Right lobe of liver (tissue), 6 donors: ENCODE measurements around the gene CPT1A. TPM values are rescaled to one million over a fixed set of nuclear protein-coding genes. Genes with fewer than 3 reads are reported as not detected.

ENCODE experiments used
- ATAC-seq, 4 donors: fragments of 200-7000 bp; cut with Tn5 transposase; one replicate each; pipeline ENCODE4 v1.9.1; 2020; ENCODE audit warnings: mild to moderate bottlenecking in 4 of 4, moderate library complexity in 4 of 4
- DNase-seq, 3 donors: peaks; one replicate each; pipeline ENCODE4 v3.0.0-alpha.2; 2020
- H3K27ac ChIP-seq, 3 donors: fragments of 200-600 bp; one replicate each; pipeline ENCODE4 v1.8.0; 2022
- H3K27me3 ChIP-seq, 2 donors: fragments of 200-600 bp; one replicate each; pipeline ENCODE4 v1.8.0; 2022
- H3K36me3 ChIP-seq, 4 donors: fragments of 200-600 bp; sonication (generic) in 1 of 4; one replicate each; pipeline versions ENCODE4 v1.5.1 to v1.8.0; 2017 to 2022; ENCODE audit warnings: control low read depth in 1 of 4
- H3K4me1 ChIP-seq, 4 donors: fragments of 200-600 bp; sonication (generic) in 1 of 4; one replicate each; pipeline versions ENCODE4 v1.5.1 to v1.8.0; 2017 to 2022; ENCODE audit warnings: control low read depth in 1 of 4
- H3K4me3 ChIP-seq, 3 donors: fragments of 200-600 bp; one replicate each; pipeline ENCODE4 v1.8.0; 2022
- H3K9me3 ChIP-seq, 4 donors: fragments of 200-600 bp; sonication (generic) in 1 of 4; one replicate each; pipeline versions ENCODE4 v1.5.1 to v1.8.0; 2017 to 2022; ENCODE audit warnings: control low read depth in 1 of 4
- POLR2A ChIP-seq: fragments of 450-650 bp; IDR thresholded peaks from one replicate; pipeline ENCODE4 v1.6.1; 2017; ENCODE audit warnings: antibody characterized with exemption, mild to moderate bottlenecking
- WGBS: methylation state at CpG from one replicate; pipeline ENCODE4 v1.1.6; 2018; ENCODE audit warnings: low coverage, low lambda C conversion rate; ENCODE audit not compliant: insufficient coverage; ENCODE audit errors: missing lambda C conversion rate; 5-methylcytosine and 5-hydroxymethylcytosine counted together
- intact Hi-C, 2 donors: fragments of 100-400 bp; cut with DNase I; formaldehyde crosslinking; loops; one replicate each; pipeline versions ENCODE4 v1.11.2 to v1.14.1; 2022
- total RNA-seq, 6 experiments: library from RNA; depleted of rRNA in 2 of 6; stranded (reverse); fragments of >200 nt in 2 of 6; fragmentation: NEBNext Ultra II Directional in 3 of 6; extraction: Animal tissue kit (Norgen Biotek cat#: 25700) in 3 of 6; gene quantifications; one replicate each; pipeline versions ENCODE4 v1.1.0 to v1.2.4, GENCODE V29; 2016 to 2023
- TF ChIP-seq, protein P1 (sequence below), 4 donors: fragments of 200-600 bp in 3 of 4; fragments of 450-650 bp in 1 of 4; IDR thresholded peaks; one replicate each; pipeline versions ENCODE4 v1.5.1 to v1.8.0; 2016 to 2022; ENCODE audit warnings: antibody characterized with exemption in 4 of 4, mild to moderate bottlenecking in 2 of 4
- donor health status: DM: no; HTN: yes; CAD: no.
- donor health status: DM: no; HTN: no; CAD: no.
- donor health status: DM: no; HTN: no; CAD: no.
- donor health status: DM: no; HTN: yes; CAD: no.
- donor health status: DM: no; HTN: yes; CAD: no.

Gene CPT1A
- total RNA-seq, 6 experiments from 2014 or later, result 30.5 to 152 (median 90.8) TPM

DNA sequence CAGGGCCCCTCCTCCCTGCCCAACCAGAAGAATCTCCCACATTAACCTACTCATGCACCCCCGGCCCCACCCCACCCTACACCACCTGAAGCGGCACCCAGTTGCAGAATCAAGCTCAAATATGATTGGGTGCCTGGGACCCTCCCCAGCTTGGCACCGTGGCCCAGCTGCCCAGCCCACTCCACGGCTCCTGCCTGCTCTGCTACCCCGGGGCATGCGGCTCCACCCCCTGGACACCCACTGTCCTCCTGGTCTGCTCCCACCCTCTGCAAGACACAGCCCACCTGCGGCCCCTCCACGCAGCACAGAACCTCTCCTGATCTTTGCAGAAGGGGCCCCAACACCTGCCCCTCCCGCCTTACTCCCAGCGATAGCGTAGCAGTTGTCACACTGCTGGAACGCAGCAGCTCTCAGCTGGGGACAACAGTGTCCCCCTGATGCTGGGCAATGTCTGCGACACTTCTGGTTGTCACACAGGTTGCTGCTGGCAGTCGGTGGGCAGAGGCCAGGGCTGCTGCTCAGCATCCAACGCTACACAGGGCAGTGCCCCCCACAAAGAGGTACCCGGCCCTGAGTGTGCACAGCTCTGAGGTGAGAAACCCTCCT lies 58.4 kb downstream of the CPT1A start:
- Histone ChIP-seq H3K4me1 (no peaks in the 10 kb centered on the region), H3K27me3 (no peaks in the 10 kb centered on the region), H3K27ac (no peak overlapping the region), H3K9me3 (no peaks in the 10 kb centered on the region), H3K4me3 (no peak overlapping the region), H3K36me3 (peaks cover 0 to 83% (median 43%) of the 10 kb centered on the region in 4 donors)
- ATAC-seq, result peak in 1 of 4 donors; percentile 28
- DNase-seq, result no peak
- 97% methylated on average over 6 of the region's 16 CpGs for WGBS
- intact Hi-C loops, result no loop called here
- TF ChIP-seq, protein P1, sequence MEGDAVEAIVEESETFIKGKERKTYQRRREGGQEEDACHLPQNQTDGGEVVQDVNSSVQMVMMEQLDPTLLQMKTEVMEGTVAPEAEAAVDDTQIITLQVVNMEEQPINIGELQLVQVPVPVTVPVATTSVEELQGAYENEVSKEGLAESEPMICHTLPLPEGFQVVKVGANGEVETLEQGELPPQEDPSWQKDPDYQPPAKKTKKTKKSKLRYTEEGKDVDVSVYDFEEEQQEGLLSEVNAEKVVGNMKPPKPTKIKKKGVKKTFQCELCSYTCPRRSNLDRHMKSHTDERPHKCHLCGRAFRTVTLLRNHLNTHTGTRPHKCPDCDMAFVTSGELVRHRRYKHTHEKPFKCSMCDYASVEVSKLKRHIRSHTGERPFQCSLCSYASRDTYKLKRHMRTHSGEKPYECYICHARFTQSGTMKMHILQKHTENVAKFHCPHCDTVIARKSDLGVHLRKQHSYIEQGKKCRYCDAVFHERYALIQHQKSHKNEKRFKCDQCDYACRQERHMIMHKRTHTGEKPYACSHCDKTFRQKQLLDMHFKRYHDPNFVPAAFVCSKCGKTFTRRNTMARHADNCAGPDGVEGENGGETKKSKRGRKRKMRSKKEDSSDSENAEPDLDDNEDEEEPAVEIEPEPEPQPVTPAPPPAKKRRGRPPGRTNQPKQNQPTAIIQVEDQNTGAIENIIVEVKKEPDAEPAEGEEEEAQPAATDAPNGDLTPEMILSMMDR (IDR thresholded peaks at IDR 0.05), result no peak
- no peak for TF ChIP-seq POLR2A

DNA sequence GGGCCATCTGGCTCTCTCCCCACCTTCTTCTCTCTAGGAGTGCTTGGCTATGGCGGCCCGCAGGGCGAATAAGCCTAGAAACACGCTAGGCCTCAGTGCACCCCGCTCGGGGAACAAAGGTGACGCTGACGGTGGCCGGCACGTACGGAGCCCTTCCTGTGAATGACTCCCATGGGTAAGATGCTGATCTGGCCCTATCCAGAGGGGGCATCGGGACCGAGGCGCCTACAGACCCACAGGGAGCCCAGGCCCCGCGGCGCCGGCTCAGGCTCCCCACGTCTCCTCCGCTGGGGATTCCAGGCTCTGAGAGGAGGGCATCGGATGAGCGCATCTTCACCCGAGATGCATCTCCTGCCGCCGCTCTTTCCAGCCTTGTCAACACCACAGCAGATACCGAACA lies 59.0 kb downstream of the CPT1A start:
- H3K9me3 ChIP-seq, result no peaks in the 10 kb centered on the region
- no peak overlapping the region for H3K4me3 ChIP-seq
- no peaks in the 10 kb centered on the region for H3K27me3 ChIP-seq
- H3K4me1 ChIP-seq, result no peaks in the 10 kb centered on the region
- H3K27ac ChIP-seq, result no peak overlapping the region
- WGBS, result no CpG with 5 or more reads among the region's 26 CpGs
- DNase-seq (no peak), ATAC-seq (no peak)
- intact Hi-C loops, result no loop called here
- H3K36me3 ChIP-seq, result peaks cover 0 to 83% (median 47%) of the 10 kb centered on the region in 4 donors
- TF ChIP-seq, protein P1 (IDR thresholded peaks at IDR 0.05), result no peak
- TF ChIP-seq POLR2A, result no peak

DNA sequence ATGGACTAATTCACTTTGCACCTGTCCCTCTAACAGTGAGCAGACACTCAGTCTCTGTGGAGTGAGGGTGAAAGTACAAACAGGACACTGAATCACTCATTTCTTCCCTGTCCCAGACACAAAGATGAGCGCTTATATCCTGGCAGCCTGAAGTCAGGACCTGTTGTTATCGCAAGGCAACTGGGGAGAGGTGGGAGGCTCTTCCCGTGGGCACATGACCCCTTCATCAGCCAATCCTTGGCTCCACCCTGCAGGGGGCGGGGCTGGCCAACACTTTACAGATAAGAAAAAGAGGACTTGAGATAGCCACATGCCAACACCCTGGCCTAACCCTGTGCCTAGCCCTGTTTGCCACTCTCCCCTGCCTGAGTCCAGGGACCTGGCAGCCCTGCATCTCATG lies 60.9 kb downstream of the CPT1A start:
- Histone ChIP-seq H3K9me3 (no peaks in the 10 kb centered on the region), H3K36me3 (peaks cover 0 to 86% (median 52%) of the 10 kb centered on the region in 4 donors), H3K27me3 (no peaks in the 10 kb centered on the region), H3K4me1 (no peaks in the 10 kb centered on the region), H3K27ac (no peak overlapping the region), H3K4me3 (no peak overlapping the region)
- intact Hi-C loops, result no loop called here
- no peak for TF ChIP-seq POLR2A
- WGBS, result 90% methylated on average over 2 of the region's 4 CpGs
- peak; percentile 46 to 71 (median 66) for ATAC-seq
- DNase-seq, result no peak

DNA sequence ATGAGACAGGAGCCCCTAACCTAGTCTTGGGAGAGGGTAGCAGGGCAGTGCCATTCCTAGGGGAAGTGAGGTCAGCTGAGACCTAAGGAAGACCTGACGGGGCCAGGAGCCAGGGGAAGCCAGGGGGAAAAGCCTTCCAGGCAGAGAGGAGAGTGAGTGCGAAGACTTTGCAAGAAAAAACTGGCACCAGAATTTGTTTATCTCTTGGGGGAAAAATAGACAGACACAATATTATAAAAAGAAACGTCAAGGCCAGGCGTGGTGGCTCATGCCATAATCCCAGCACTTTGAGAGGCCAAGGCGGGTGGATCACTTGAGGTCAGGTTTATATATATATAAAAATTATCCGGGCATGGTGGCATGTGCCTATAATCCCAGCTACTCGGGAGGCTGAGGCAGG lies 63.5 kb downstream of the CPT1A start:
- Histone ChIP-seq H3K4me3 (no peak overlapping the region), H3K27ac (no peak overlapping the region), H3K9me3 (no peaks in the 10 kb centered on the region), H3K27me3 (no peaks in the 10 kb centered on the region), H3K4me1 (no peaks in the 10 kb centered on the region), H3K36me3 (peaks cover 7 to 90% (median 62%) of the 10 kb centered on the region in 4 donors)
- no peak for DNase-seq
- TF ChIP-seq, protein P1 (IDR thresholded peaks at IDR 0.05), result no peak
- TF ChIP-seq POLR2A, result no peak
- ATAC-seq, result no peak
- WGBS, result 85% methylated on average over 5 of the region's 7 CpGs
- intact Hi-C loops, result no loop called here

DNA sequence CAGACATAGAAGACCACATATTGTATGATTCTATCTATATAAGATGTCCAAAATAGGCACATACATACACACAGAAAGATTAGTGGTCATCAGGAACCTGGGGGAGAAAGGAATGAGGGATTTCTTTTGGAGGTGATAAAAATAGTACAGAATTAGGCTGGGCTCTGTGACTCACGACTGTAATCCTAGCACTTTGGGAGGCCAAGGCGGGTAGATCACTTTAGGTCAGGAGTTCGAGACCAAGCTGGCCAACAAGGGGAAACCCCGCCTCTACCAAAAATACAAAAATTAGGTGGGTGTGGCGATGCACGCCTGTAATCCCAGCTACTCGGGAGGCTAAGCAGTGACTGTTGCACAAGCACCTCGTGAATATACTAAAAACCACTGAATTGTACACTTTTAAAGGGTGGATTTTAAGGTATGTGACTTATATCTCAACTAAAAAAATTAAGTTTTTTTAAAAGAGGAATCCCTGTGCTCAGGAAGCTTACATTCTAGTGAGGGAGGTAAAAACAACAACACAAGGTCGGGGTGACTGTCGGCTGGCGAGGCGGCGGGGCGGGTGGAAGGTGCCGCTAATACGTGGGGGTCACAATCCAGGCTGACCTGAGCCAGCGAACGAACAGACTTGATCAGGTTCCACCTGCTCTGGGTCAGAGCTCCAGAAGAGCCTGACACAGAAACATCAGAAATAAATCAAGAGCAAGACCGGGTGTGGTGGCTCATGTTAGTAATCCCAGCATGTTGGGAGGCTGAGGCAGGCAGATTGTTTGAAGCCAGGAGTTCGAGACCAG lies 65.1 kb downstream of the CPT1A start:
- H3K4me1 ChIP-seq, result no peaks in the 10 kb centered on the region
- no peak for TF ChIP-seq POLR2A
- TF ChIP-seq, protein P1 (IDR thresholded peaks at IDR 0.05), result no peak
- 93% methylated on average over 15 of the region's 20 CpGs for WGBS
- no peaks in the 10 kb centered on the region for H3K27me3 ChIP-seq
- H3K27ac ChIP-seq, result no peak overlapping the region
- intact Hi-C loops, result no loop called here
- ATAC-seq (no peak), DNase-seq (no peak)
- H3K4me3 ChIP-seq, result no peak overlapping the region
- H3K9me3 ChIP-seq, result no peaks in the 10 kb centered on the region
- H3K36me3 ChIP-seq, result peaks cover 14 to 90% (median 69%) of the 10 kb centered on the region in 4 donors
